OCI-LY7 (cell line): ENCODE results near the gene TMEM221. TPM values are rescaled to one million over a fixed set of nuclear protein-coding genes. Genes with fewer than 3 reads are reported as not detected.

Experiments
- BruUV-seq: library from RNA; stranded (reverse); fragments of 400-500 nt; replicated peaks from 2 replicates; lab custom pipeline; 2021; lab: Mats Ljungman, UMichigan
- CTCF ChIA-PET: fragments of 300-600 bp; sonication (Branson Sonifier 250); formaldehyde crosslinking; loops from one replicate; lab custom pipeline; 2022; ENCODE audit warnings: antibody characterized with exemption; ENCODE audit not compliant: unreplicated experiment; lab: Charles Lee
- POLR2A ChIA-PET: fragments of 300-600 bp; sonication (Branson Sonifier 250); formaldehyde crosslinking; loops from one replicate; lab custom pipeline; 2022; ENCODE audit warnings: antibody characterized with exemption; lab: Charles Lee
- DNase-seq: peaks from one replicate; pipeline ENCODE4 v3.0.0-alpha.2; 2015; ENCODE audit warnings: low spot score
- H2AFZ ChIP-seq: fragments of 200-600 bp; sonication (generic), shearing (Covaris generic); 2 replicates; pipeline ENCODE4 v1.6.1; 2014; ENCODE audit warnings: mild to moderate bottlenecking, antibody characterized with exemption, low read length, moderate library complexity
- H3K27ac ChIP-seq: fragments of 200-600 bp; sonication (generic); 2 replicates; pipeline ENCODE4 v1.5.1; 2014; ENCODE audit warnings: mixed run types, low read depth, mild to moderate bottlenecking, moderate library complexity, low read length, inconsistent platforms; ENCODE audit not compliant: poor library complexity, severe bottlenecking
- H3K36me3 ChIP-seq: fragments of 200-600 bp; sonication (generic); 2 replicates; pipeline ENCODE4 v1.6.1; 2014; ENCODE audit warnings: mild to moderate bottlenecking, antibody characterized with exemption, low read length, moderate library complexity, mixed read lengths; ENCODE audit not compliant: insufficient read depth
- H3K4me1 ChIP-seq: fragments of 200-600 bp; sonication (generic); 2 replicates; pipeline ENCODE4 v1.5.1; 2014; ENCODE audit warnings: mild to moderate bottlenecking, low read length; ENCODE audit not compliant: insufficient read depth, poor library complexity, severe bottlenecking
- H3K4me2 ChIP-seq: fragments of 200-600 bp; sonication (generic); 2 replicates; pipeline ENCODE4 v1.6.1; 2014; ENCODE audit warnings: mild to moderate bottlenecking, low read length
- H3K4me3 ChIP-seq: fragments of 200-600 bp; sonication (generic); 2 replicates; pipeline ENCODE4 v1.5.1; 2014; ENCODE audit warnings: mild to moderate bottlenecking, low read depth, low read length; ENCODE audit not compliant: poor library complexity, severe bottlenecking
- H3K79me2 ChIP-seq: fragments of 200-600 bp; sonication (generic); 2 replicates; pipeline ENCODE4 v1.6.1; 2016; ENCODE audit warnings: low read depth, mild to moderate bottlenecking, low read length, moderate library complexity, mixed read lengths; ENCODE audit not compliant: insufficient read depth
- H3K9me2 ChIP-seq: fragments of 200-600 bp; sonication (generic); 2 replicates; pipeline ENCODE4 v1.6.1; 2016; ENCODE audit warnings: mild to moderate bottlenecking, low read length, mixed read lengths; ENCODE audit not compliant: insufficient read depth
- H3K9me3 ChIP-seq: fragments of 200-600 bp; sonication (generic); 2 replicates; pipeline ENCODE4 v1.6.1; 2014; ENCODE audit warnings: mild to moderate bottlenecking, mixed run types, low read length, mixed read lengths
- H4K20me1 ChIP-seq: fragments of 200-600 bp; sonication (generic); 2 replicates; pipeline ENCODE4 v1.6.1; 2014; ENCODE audit warnings: mild to moderate bottlenecking, antibody characterized with exemption, low read length, moderate library complexity, mixed read lengths; ENCODE audit not compliant: insufficient read depth
- EZH2phosphoT487 ChIP-seq: fragments of 200-600 bp; sonication (generic); IDR thresholded peaks from 2 replicates; pipeline ENCODE4 v1.6.1; 2018; ENCODE audit warnings: low read depth, borderline replicate concordance, mild to moderate bottlenecking, mixed run types, antibody characterized with exemption, low read length, moderate library complexity, mixed read lengths
- intact Hi-C: fragments of 100-400 bp; cut with micrococcal nuclease; formaldehyde crosslinking; loops from one replicate; pipeline ENCODE4 v1.10.0; 2022; ENCODE audit not compliant: unreplicated experiment
- total RNA-seq, 2 experiments: library from RNA; depleted of rRNA in 1 of 2; stranded (reverse); fragments of >200 nt in 1 of 2; shearing (Covaris generic) in 1 of 2; gene quantifications; 2 replicates each; pipeline ENCODE4 v1.2.3, GENCODE V29; 2014 to 2022
- TF ChIP-seq, protein P1 (sequence below): fragments of 200-600 bp; sonication (generic); conservative IDR thresholded peaks from 2 replicates; pipeline ENCODE4 v1.5.1; 2014; ENCODE audit warnings: mild to moderate bottlenecking, antibody characterized with exemption, low read length, moderate library complexity, mixed read lengths

Gene TMEM221
- total RNA-seq, 2 experiments from 2014 or later: not detected

GRCh38 chr19:17429641-17430113 lies 18.8 kb downstream of the TMEM221 start:
- Histone ChIP-seq H3K27ac (no peak overlapping the region), H3K9me2 (no peaks in the 10 kb centered on the region), H3K36me3 (no peaks in the 10 kb centered on the region), H3K4me1 (peaks cover 18% of the 10 kb centered on the region), H4K20me1 (no peaks in the 10 kb centered on the region), H3K9me3 (no peaks in the 10 kb centered on the region), H3K4me3 (no peak overlapping the region), H3K79me2 (no peaks in the 10 kb centered on the region), H2AFZ (no peak overlapping the region), H3K4me2 (no peak overlapping the region)
- TF ChIP-seq, protein P1, sequence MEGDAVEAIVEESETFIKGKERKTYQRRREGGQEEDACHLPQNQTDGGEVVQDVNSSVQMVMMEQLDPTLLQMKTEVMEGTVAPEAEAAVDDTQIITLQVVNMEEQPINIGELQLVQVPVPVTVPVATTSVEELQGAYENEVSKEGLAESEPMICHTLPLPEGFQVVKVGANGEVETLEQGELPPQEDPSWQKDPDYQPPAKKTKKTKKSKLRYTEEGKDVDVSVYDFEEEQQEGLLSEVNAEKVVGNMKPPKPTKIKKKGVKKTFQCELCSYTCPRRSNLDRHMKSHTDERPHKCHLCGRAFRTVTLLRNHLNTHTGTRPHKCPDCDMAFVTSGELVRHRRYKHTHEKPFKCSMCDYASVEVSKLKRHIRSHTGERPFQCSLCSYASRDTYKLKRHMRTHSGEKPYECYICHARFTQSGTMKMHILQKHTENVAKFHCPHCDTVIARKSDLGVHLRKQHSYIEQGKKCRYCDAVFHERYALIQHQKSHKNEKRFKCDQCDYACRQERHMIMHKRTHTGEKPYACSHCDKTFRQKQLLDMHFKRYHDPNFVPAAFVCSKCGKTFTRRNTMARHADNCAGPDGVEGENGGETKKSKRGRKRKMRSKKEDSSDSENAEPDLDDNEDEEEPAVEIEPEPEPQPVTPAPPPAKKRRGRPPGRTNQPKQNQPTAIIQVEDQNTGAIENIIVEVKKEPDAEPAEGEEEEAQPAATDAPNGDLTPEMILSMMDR: no peak
- TF ChIP-seq EZH2phosphoT487: no peak
- POLR2A ChIA-PET: interaction anchor here (0.6 kb wide), 1 partner anchor 23 kb away, joined by 5 read pairs; no protein-coding TSS in a partner anchor
- CTCF ChIA-PET: no interaction called here
- BruUV-seq: no TSS peak
- intact Hi-C loops: no loop called here
- DNase-seq: no peak

DNA sequence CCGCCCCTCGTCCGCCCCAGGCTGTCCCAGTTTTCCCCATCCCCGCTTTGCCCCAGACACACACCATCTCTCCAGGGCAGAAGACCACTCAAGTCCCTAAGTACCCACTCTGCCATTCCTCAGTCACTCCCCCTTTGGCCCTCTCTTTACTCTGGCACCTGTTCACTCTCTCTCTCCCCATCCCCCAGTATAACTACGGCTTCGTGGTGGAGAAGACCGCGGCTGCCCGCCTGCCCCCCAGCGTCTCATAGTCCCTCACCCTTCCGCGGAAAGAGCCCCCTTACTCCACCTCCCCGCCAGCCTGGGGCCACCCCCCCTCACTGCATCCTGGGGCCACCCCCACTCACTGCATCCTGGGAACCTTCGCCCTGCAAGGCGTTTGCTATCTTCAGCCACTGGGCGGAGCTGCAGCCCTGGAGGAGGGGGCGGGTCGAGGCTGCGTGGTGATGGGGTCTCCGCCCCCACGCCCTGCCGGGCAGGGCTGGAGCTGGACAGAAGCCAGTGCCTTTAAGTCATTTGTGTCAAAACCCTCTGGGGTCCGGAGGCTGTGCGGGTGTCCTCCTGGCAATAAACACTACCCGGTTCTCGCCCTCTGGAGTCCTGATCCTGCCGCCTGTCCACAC lies 23.6 kb downstream of the TMEM221 start:
- peak; percentile 71 for DNase-seq
- no TSS peak for BruUV-seq

More for the DNA sequence above, 23.6 kb downstream of the TMEM221 start:
- no peaks in the 10 kb centered on the region for H3K9me2 ChIP-seq
- peak overlapping the region; percentile 64 for H3K4me2 ChIP-seq
- no peak overlapping the region for H3K27ac ChIP-seq
- ChIA-PET CTCF (no interaction called here), POLR2A (interaction anchor here (0.6 kb wide), 1 partner anchor 55 kb away, joined by 3 read pairs; no protein-coding TSS in a partner anchor)
- H2AFZ ChIP-seq: no peak overlapping the region
- no peaks in the 10 kb centered on the region for H3K9me3 ChIP-seq
- TF ChIP-seq, protein P1: peak; percentile 78
- no peak for TF ChIP-seq EZH2phosphoT487
- H3K36me3 ChIP-seq: no peaks in the 10 kb centered on the region
- no peaks in the 10 kb centered on the region for H4K20me1 ChIP-seq
- intact Hi-C loops: loop anchor here (2.0 kb wide), 1 partner anchor 42 kb away; no protein-coding TSS in a partner anchor
- H3K79me2 ChIP-seq: no peaks in the 10 kb centered on the region
- peak overlapping the region; percentile 42 for H3K4me3 ChIP-seq
- H3K4me1 ChIP-seq: peaks cover 34% of the 10 kb centered on the region
